Gastroesophageal sphincter (tissue), 4 donors: ENCODE results near the gene FAM161B. TPM values are rescaled to one million over a fixed set of nuclear protein-coding genes. Genes with fewer than 3 reads are reported as not detected.

Experiments
- ATAC-seq: fragments of 150-250 bp; one replicate; pipeline ENCODE4 v1.9.1; 2016; ENCODE audit warnings: mild to moderate bottlenecking, moderate library complexity
- H3K27ac ChIP-seq, 4 donors: fragments of 200-600 bp; sonication (generic) in 3 of 4; 1 replicate in 3 of 4; 2 replicates in 1 of 4; pipeline ENCODE4 v1.5.1; 2016 to 2019
- H3K27me3 ChIP-seq: fragments of 200-600 bp; sonication (generic); one replicate; pipeline ENCODE4 v1.5.1; 2019
- H3K36me3 ChIP-seq, 2 donors: fragments of 200-600 bp; sonication (generic); one replicate each; pipeline ENCODE4 v1.5.1; 2019; ENCODE audit warnings: control low read depth in 1 of 2
- H3K4me1 ChIP-seq, 3 donors: fragments of 200-600 bp; sonication (generic); 1 replicate in 2 of 3; 2 replicates in 1 of 3; pipeline ENCODE4 v1.5.1; 2016 to 2019; ENCODE audit warnings: control low read depth in 2 of 3
- H3K4me3 ChIP-seq, 2 donors: fragments of 200-600 bp; sonication (generic); one replicate each; pipeline ENCODE4 v1.5.1; 2019; ENCODE audit warnings: mild to moderate bottlenecking in 1 of 2, moderate library complexity in 1 of 2
- H3K9me3 ChIP-seq, 3 donors: fragments of 200-600 bp; sonication (generic); one replicate each; pipeline ENCODE4 v1.5.1; 2017 to 2019; ENCODE audit warnings: control low read depth in 2 of 3
- CTCF ChIP-seq, 4 experiments: fragments of 200-600 bp in 2 of 4; fragments of 450-650 bp in 2 of 4; sonication (generic) in 1 of 4; IDR thresholded peaks; one replicate each; pipeline ENCODE4 v1.5.1; 2017 to 2019; ENCODE audit warnings: antibody characterized with exemption in 4 of 4, mild to moderate bottlenecking in 2 of 4, moderate library complexity in 2 of 4
- EP300 ChIP-seq: sonication (generic); formaldehyde crosslinking; IDR thresholded peaks from one replicate; pipeline ENCODE4 v1.6.1; 2017; ENCODE audit warnings: antibody characterized with exemption, mild to moderate bottlenecking
- POLR2A ChIP-seq, 2 donors: fragments of 450-650 bp; IDR thresholded peaks; one replicate each; pipeline ENCODE4 v1.6.1; 2017; ENCODE audit warnings: antibody characterized with exemption in 2 of 2, mild to moderate bottlenecking in 2 of 2, moderate library complexity in 1 of 2
- POLR2AphosphoS5 ChIP-seq: sonication (generic); formaldehyde crosslinking; IDR thresholded peaks from one replicate; pipeline ENCODE4 v1.6.1; 2017; ENCODE audit warnings: antibody characterized with exemption
- WGBS, 2 donors: methylation state at CpG; one replicate each; pipeline ENCODE4 v1.1.5; 2018; ENCODE audit warnings: low coverage in 1 of 2; 5-methylcytosine and 5-hydroxymethylcytosine counted together
- total RNA-seq, 4 donors: library from RNA; depleted of rRNA; stranded (reverse); fragments of >200 nt; gene quantifications; one replicate each; pipeline ENCODE4 v1.1.0, GENCODE V29; 2016

Gene FAM161B
- total RNA-seq = 1 to 10 TPM; 3.4 to 6.2 (median 4.0) TPM

- Histone ChIP-seq H3K36me3 (peaks cover 0 to 40% of the 10 kb centered on the region in 2 donors), H3K4me1 (peaks cover 0 to 22% (median 0%) of the 10 kb centered on the region in 3 donors), H3K27me3 (no peaks in the 10 kb centered on the region), H3K4me3 (peak within 1 kb of the TSS; percentile 63 to 89), H3K9me3 (no peaks in the 10 kb centered on the region), H3K27ac (peak within 1 kb of the TSS; percentile 80 to 95 (median 90))
- ATAC-seq = peak; percentile 99
- TF ChIP-seq POLR2A (IDR thresholded peaks at IDR 0.05) (peak; percentile 86 to 87), EP300 (no peak), CTCF (IDR thresholded peaks at IDR 0.05) (peak in 2 of 4 experiments; percentile 9 to 37), POLR2AphosphoS5 (peak; percentile 77)
- WGBS, 2 donors = 0% methylated on average over 2 to 15 of the region's 70 CpGs
These were observed at the start of gene FAM161B, which contains the start of gene COQ6 for GRCh38 chr14:73949752-73950734. Gene FAM161B, minus strand, starts transcription at chr14:73950094. Its CDS starts 68 bp downstream, at chr14:73950026. Gene COQ6, plus strand, starts transcription at chr14:73950302. Its CDS starts 31 bp downstream, at chr14:73950333.

GRCh38 chr14:73998726-73999125 lies 48.8 kb upstream of the FAM161B start:
- TF ChIP-seq POLR2AphosphoS5 (no peak), POLR2A (IDR thresholded peaks at IDR 0.05) (no peak), EP300 (no peak), CTCF (IDR thresholded peaks at IDR 0.05) (no peak)
- ATAC-seq = no peak
- H3K4me1 ChIP-seq = no peaks in the 10 kb centered on the region
- H3K27ac ChIP-seq = no peak overlapping the region
- H3K9me3 ChIP-seq = no peaks in the 10 kb centered on the region
- 87 to 88% methylated on average over 2 of the region's 2 CpGs for WGBS, 2 donors
- no peak overlapping the region for H3K4me3 ChIP-seq
- peaks cover 0 to 22% of the 10 kb centered on the region in 2 donors for H3K36me3 ChIP-seq
- no peaks in the 10 kb centered on the region for H3K27me3 ChIP-seq

- Histone ChIP-seq H3K27me3 (no peaks in the 10 kb centered on the region), H3K36me3 (peaks cover 0 to 18% of the 10 kb centered on the region in 2 donors), H3K4me3 (no peak overlapping the region), H3K4me1 (no peaks in the 10 kb centered on the region), H3K9me3 (no peaks in the 10 kb centered on the region), H3K27ac (no peak overlapping the region)
- no peak for ATAC-seq
- 79 to 91% methylated on average over 4 to 7 of the region's 7 CpGs for WGBS, 2 donors
- TF ChIP-seq CTCF (IDR thresholded peaks at IDR 0.05) (no peak), EP300 (no peak), POLR2A (IDR thresholded peaks at IDR 0.05) (no peak), POLR2AphosphoS5 (no peak)
These were observed 48.1 kb upstream of the FAM161B start for GRCh38 chr14:73997944-73998447.

DNA sequence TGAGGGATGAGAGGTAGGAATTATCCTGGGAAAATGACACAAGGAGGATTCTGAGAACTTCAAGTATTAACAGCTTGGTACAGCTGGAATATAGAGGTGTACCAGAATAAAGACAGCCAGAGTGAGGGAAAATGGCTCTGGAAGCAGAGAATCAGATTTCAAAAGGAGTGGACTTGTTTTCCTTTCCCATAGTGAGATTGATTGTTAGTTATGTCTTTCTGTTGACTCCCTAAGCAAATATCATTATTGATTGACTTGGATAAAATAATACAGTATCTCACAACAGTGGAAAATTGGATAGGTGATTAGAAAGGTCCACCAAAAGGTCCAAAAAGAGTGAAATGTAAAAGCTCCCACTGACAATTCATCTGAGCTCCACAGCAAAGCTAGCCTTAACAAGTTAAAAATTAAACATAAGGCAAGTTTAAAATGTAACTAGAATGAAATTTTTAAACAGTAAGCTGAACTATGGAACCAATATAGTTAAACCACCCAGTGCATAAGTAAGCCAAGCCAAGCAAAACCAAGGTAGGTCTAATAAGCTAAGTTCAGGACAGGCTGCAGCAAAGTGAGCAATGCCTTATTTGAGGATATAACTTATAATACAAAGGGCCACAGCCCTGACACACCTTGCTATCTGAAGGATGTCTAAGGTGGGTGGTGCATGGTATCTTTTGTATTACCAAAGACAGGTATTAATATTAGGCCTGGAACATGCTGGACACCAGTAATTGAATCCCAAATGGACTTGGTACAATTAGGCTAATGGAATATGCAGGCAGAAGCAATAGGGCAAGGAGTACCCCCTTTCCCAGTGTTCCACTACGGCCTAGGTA lies 47.4 kb upstream of the FAM161B start:
- no peak for ATAC-seq
- Histone ChIP-seq H3K9me3 (no peaks in the 10 kb centered on the region), H3K27me3 (no peaks in the 10 kb centered on the region), H3K27ac (no peak overlapping the region), H3K4me3 (no peak overlapping the region), H3K36me3 (peaks cover 0 to 15% of the 10 kb centered on the region in 2 donors), H3K4me1 (no peaks in the 10 kb centered on the region)
- TF ChIP-seq CTCF (IDR thresholded peaks at IDR 0.05) = no peak
- TF ChIP-seq EP300 = no peak
- TF ChIP-seq POLR2A (IDR thresholded peaks at IDR 0.05) = no peak
- no peak for TF ChIP-seq POLR2AphosphoS5
- WGBS, 2 donors = 78% methylated on average over 1 of the region's 1 CpG; no CpG with 5 or more reads in 1 of the 2 donors
